Osteoblast (primary cell): ENCODE data around the gene HOXB8. TPM values are rescaled to one million over a fixed set of nuclear protein-coding genes. Genes with fewer than 3 reads are reported as not detected.

Experiments
- DNase-seq: peaks from one replicate; pipeline ENCODE4 v3.0.0; 2011; ENCODE audit warnings: low spot score, mixed read lengths; ENCODE audit not compliant: insufficient read length; ENCODE audit errors: missing footprints
- H2AFZ ChIP-seq: 2 replicates; pipeline ENCODE4 v1.6.0; 2011; ENCODE audit warnings: mild to moderate bottlenecking, low read length
- H3K27ac ChIP-seq: 2 replicates; pipeline ENCODE4 v1.5.1; 2011; ENCODE audit warnings: mild to moderate bottlenecking, low read depth, low read length, moderate library complexity
- H3K27me3 ChIP-seq: 2 replicates; pipeline ENCODE4 v1.6.0; 2012; ENCODE audit warnings: mild to moderate bottlenecking, control low read depth, inconsistent platforms, low read length, moderate library complexity; ENCODE audit not compliant: insufficient read depth
- H3K36me3 ChIP-seq: 2 replicates; pipeline ENCODE4 v1.5.1; 2011; ENCODE audit warnings: mild to moderate bottlenecking, low read length, control low read depth, moderate library complexity; ENCODE audit not compliant: insufficient read depth
- H3K4me1 ChIP-seq: 2 replicates; pipeline ENCODE4 v1.5.1; 2011; ENCODE audit warnings: mild to moderate bottlenecking, low read length, control low read depth, moderate library complexity; ENCODE audit not compliant: insufficient read depth
- H3K4me2 ChIP-seq: 2 replicates; pipeline ENCODE4 v1.6.0; 2011; ENCODE audit warnings: mild to moderate bottlenecking, low read length; ENCODE audit not compliant: insufficient read depth
- H3K4me3 ChIP-seq: fragments of 200-600 bp; sonication (generic); 3 replicates; pipeline ENCODE4 v1.5.1; 2012; ENCODE audit warnings: mild to moderate bottlenecking, low read length, inconsistent platforms; ENCODE audit not compliant: insufficient read depth
- H3K79me2 ChIP-seq: 2 replicates; pipeline ENCODE4 v1.6.0; 2012; ENCODE audit warnings: mild to moderate bottlenecking, low read length, control low read depth, inconsistent platforms; ENCODE audit not compliant: insufficient read depth
- H3K9me3 ChIP-seq: 2 replicates; pipeline ENCODE4 v1.5.1; 2011; ENCODE audit warnings: low read depth, low read length, control low read depth
- H4K20me1 ChIP-seq: 2 replicates; pipeline ENCODE4 v1.6.0; 2012; ENCODE audit warnings: mild to moderate bottlenecking, low read length, control low read depth; ENCODE audit not compliant: insufficient read depth
- total RNA-seq: library from RNA; depleted of rRNA; stranded (reverse); fragments of >200 nt; gene quantifications from 2 replicates; pipeline ENCODE4 v1.2.3, GENCODE V29; 2012
- TF ChIP-seq, protein P1 (sequence below): IDR thresholded peaks from 2 replicates; pipeline ENCODE4 v1.5.1; 2011; ENCODE audit warnings: mild to moderate bottlenecking, low read depth, low read length, moderate library complexity; ENCODE audit errors: extremely low read depth

The HOXB8 gene
- total RNA-seq, 1 donor = not detected

DNA sequence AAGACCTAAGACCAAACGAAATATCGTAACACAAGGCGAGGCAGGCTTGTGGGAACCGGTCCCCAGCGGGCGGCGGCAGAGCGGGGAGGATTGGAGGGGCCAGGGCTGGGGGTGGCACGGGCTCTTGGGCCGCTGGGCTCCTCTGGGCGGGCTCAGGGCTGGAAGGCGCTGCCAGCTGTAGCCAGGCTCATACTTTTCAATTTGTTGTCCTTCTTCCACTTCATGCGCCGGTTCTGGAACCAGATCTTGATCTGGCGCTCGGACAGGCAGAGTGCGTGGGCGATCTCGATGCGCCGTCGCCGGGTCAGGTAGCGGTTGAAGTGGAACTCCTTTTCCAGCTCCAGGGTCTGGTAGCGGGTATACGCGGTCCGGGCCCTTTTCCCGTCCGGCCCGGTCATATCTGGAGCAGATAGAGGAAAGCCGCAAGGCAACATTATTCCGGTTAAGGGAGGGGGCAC, 23.0 kb downstream of the HOXB8 start:
- Histone ChIP-seq H2AFZ (no peak overlapping the region), H3K27ac (no peak overlapping the region), H3K36me3 (no peaks in the 10 kb centered on the region), H3K4me3 (no peak overlapping the region), H4K20me1 (no peaks in the 10 kb centered on the region), H3K4me2 (no peak overlapping the region), H3K9me3 (no peaks in the 10 kb centered on the region), H3K79me2 (no peaks in the 10 kb centered on the region), H3K4me1 (no peaks in the 10 kb centered on the region), H3K27me3 (peaks cover 95% of the 10 kb centered on the region)
- TF ChIP-seq, protein P1, sequence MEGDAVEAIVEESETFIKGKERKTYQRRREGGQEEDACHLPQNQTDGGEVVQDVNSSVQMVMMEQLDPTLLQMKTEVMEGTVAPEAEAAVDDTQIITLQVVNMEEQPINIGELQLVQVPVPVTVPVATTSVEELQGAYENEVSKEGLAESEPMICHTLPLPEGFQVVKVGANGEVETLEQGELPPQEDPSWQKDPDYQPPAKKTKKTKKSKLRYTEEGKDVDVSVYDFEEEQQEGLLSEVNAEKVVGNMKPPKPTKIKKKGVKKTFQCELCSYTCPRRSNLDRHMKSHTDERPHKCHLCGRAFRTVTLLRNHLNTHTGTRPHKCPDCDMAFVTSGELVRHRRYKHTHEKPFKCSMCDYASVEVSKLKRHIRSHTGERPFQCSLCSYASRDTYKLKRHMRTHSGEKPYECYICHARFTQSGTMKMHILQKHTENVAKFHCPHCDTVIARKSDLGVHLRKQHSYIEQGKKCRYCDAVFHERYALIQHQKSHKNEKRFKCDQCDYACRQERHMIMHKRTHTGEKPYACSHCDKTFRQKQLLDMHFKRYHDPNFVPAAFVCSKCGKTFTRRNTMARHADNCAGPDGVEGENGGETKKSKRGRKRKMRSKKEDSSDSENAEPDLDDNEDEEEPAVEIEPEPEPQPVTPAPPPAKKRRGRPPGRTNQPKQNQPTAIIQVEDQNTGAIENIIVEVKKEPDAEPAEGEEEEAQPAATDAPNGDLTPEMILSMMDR = no peak
- DNase-seq = no peak

DNA sequence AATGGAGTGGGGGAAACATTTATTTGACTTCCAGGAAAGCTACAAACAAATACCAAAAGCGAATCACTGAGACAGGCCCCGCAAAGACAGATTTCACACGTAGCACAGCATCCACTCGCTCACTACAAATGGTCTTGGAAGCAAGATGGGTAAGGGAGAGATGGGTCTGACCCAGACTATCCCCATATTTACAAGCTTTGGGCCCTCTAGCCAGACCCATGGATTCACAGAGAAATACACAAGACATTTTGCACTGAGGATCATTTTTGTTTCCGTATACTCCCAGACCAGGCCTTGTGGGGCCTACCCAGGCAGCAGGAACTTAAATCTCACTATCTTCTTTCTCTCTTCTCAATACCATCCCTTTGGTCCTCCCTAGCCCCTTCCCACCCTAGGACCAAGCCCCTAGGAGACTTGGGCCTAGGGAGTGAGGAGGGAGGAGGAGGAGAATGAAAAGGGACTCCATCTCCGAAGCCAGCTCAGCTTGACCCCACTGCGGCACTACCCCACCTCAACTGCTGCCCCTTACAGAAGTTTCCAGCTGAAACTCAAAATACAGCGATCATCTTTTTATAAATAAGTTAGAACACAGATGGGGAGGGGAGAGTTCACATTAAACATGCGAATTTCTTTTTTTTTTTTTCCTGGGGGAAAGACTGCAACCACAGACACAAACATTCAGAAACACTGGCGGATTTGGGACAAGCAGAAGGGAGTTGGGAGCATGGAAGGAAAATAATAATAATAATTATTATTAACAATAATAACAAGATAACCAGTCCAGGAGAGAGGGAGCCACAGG, 23.6 kb downstream of the HOXB8 start:
- Histone ChIP-seq H3K9me3 (no peaks in the 10 kb centered on the region), H3K36me3 (no peaks in the 10 kb centered on the region), H3K79me2 (no peaks in the 10 kb centered on the region), H3K27ac (no peak overlapping the region), H3K4me2 (no peak overlapping the region), H3K27me3 (peaks cover 95% of the 10 kb centered on the region), H4K20me1 (no peaks in the 10 kb centered on the region), H2AFZ (no peak overlapping the region), H3K4me3 (no peak overlapping the region), H3K4me1 (no peaks in the 10 kb centered on the region)
- TF ChIP-seq, protein P1 = no peak
- no peak for DNase-seq

DNA sequence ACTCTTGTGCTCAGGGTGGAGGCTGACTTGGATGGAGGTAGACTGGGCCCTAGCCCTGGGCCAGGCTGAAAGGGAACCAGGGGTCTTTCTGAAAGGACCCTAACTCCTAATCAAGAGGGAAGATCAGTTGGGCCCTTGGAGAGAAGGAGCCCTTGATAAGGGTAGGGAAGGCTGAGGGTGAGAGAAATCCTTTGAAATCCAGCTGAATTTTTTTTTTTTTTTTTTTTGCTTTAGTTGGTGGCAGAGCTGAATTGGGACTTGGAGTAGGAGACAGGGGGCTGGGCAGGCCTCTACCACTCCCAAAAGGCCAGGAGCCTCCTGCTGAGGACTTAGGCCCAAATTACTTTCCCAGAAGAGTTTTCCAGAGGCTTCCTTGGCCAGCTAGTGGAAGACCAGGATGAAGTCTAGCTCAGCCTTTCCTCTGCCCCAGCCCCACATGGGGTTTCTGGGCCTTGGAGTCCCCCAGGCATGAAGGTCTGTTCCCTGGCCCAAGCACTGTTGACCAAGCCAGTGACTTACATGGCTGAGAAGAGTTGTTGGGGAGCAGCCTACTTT, 24.4 kb downstream of the HOXB8 start:
- Histone ChIP-seq H3K36me3 (no peaks in the 10 kb centered on the region), H3K4me1 (peaks cover 6% of the 10 kb centered on the region), H2AFZ (no peak overlapping the region), H3K9me3 (no peaks in the 10 kb centered on the region), H3K4me2 (no peak overlapping the region), H3K27me3 (peaks cover 95% of the 10 kb centered on the region), H4K20me1 (no peaks in the 10 kb centered on the region), H3K27ac (no peak overlapping the region), H3K79me2 (no peaks in the 10 kb centered on the region), H3K4me3 (no peak overlapping the region)
- TF ChIP-seq, protein P1 = no peak
- no peak for DNase-seq

DNA sequence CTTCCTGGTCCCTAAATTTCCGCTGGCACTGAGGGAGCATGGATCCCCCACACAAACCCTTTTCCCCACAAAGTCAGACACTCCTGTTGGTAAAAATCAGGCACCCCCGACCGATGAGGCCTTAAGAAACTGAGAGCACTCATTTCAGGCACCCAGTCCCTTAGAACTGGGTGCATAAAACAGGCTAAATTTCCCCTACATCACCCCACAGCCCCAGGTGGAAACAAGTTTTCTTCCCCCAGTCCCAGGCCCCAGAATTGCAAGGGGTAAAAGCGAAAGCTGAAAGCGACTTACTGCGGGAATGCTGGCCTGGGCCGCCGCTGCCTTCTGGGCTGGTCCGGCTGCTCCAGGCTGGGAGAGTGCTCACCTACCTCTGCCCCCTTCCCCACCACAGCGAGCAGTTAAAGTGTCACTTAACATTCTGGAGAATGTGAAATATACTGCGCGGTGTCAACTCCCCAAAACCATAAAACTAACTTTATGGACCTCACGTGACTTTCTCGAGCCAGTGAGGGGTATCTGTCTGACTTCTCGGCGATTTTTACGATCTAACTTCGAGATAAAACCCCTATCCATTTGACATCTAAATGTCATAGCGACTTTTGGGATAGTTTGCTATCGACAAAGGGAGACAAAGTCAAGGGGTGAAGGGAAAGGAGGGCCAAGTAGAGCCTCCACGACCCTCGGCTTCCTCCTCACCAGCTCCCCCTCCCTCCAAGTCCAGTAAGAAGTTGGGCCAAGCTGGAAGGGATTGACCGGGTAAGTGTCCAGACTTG, 25.1 kb downstream of the HOXB8 start, which contains the start of gene HOXB3:
Gene HOXB3, minus strand, starts transcription at position 411 of the 776 bp plus-strand sequence. CDS start 37,767 bp downstream, outside the sequence.
- H4K20me1 ChIP-seq = no peaks in the 10 kb centered on the region
- H3K9me3 ChIP-seq = no peaks in the 10 kb centered on the region
- no peaks in the 10 kb centered on the region for H3K79me2 ChIP-seq
- no peak within 1 kb of the TSS for H3K4me2 ChIP-seq
- TF ChIP-seq, protein P1 = no peak
- no peak for DNase-seq
- H3K36me3 ChIP-seq = no peaks in the 10 kb centered on the region
- H3K4me1 ChIP-seq = peaks cover 10% of the 10 kb centered on the region
- peaks cover 89% of the 10 kb centered on the region for H3K27me3 ChIP-seq
- H2AFZ ChIP-seq = no peak within 1 kb of the TSS
- no peak within 1 kb of the TSS for H3K4me3 ChIP-seq
- no peak within 1 kb of the TSS for H3K27ac ChIP-seq
